ENCODE measurements around the gene HTT-AS.
"Not testable (repeated sequence)": the region's sequence is repeated elsewhere in the genome, so short reads cannot be mapped to it uniquely, and the experiment has no call there.

The HTT-AS gene

GRCh38 chr4:3051141-3051897 is 23.0 kb downstream of the HTT-AS start:
- DNase-seq = not testable (repeated sequence)

GRCh38 chr4:3047464-3048286 is 26.7 kb downstream of the HTT-AS start:
- peak in 31 of 51 donors; percentile 8 to 73 (median 40) for DNase-seq

DNA sequence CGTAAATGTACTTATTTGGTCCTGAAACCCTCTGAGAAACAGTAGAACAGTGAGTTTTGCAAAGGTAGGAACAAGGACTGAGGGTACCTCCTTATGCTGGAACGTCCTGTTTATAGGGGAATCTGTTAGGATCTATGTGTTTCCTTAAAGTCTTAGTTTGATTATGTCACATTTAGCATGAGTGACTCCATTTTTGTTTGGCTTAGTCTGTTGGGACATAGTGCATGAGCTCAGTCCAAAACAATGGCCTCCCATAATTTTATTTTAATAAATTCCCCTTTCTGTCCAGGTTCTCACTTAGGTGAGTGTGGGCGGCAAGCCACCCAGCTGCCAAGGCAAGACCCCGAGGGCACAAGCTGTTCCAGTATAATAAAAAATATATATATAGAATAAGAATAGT is 27.7 kb downstream of the HTT-AS start:
- DNase-seq = no peak

DNA sequence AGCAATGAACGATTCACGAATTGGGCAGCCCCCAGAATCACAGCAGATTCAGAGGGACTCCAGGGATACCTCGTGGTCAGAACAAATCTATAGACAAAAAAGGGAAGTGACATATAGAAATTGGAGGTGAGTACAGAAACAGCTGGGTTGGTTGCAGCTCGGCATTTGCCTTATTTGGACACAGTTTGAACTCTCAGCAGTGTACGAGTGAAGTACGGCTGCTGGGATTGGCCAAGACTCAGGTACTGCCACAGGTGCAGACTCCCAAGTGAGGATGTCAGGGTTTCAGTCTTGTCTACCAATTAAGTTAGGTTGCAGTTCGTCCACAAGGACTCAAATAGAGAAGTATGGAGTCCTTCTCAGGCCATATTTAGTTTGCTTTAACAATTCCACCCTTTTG is 28.2 kb downstream of the HTT-AS start:
- DNase-seq = no peak

GRCh38 chr4:3044870-3045819 is 29.2 kb downstream of the HTT-AS start:
- DNase-seq = peak in 3 of 51 donors; percentile 10 to 40 (median 34)

DNA sequence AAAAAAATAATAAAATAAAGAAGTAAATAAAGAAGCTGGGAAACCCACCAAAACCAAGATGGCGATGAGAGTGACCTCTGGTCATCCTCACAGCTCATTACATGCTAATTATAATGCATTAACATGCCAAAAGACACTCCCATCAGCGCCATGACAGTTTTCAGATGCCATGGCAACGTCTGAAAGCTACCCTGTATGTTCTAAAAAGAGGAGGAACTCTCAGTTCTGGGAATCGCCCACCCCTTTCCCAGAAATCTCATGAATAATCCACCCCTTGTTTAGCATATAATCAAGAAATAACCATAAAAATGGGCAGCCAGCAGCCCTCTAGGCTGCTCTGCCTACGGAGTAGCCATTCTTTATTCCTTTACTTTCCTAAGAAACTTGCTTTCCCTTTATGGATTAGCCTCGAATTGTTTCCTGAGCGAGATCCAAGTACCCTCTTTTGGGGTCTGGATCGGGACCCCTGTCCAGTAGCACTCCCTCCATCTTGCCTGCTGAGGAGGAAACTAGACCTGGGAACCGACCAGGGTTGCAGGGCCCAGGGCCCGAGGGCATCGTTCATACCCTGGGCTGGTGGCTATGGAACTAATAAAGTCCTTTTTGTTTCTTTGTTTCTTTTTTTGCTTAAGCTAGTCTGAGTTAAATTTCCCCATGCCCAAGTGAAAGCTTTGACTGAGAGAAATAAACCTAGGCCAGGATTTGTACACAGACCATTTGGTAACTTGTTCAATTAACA is 30.9 kb downstream of the HTT-AS start:
- DNase-seq = no peak

GRCh38 chr4:3042226-3042625 is 32.1 kb downstream of the HTT-AS start:
- DNase-seq = no peak

GRCh38 chr4:3041192-3042142 is 32.9 kb downstream of the HTT-AS start:
- DNase-seq = peak in 18 of 51 donors; percentile 10 to 56 (median 36)

DNA sequence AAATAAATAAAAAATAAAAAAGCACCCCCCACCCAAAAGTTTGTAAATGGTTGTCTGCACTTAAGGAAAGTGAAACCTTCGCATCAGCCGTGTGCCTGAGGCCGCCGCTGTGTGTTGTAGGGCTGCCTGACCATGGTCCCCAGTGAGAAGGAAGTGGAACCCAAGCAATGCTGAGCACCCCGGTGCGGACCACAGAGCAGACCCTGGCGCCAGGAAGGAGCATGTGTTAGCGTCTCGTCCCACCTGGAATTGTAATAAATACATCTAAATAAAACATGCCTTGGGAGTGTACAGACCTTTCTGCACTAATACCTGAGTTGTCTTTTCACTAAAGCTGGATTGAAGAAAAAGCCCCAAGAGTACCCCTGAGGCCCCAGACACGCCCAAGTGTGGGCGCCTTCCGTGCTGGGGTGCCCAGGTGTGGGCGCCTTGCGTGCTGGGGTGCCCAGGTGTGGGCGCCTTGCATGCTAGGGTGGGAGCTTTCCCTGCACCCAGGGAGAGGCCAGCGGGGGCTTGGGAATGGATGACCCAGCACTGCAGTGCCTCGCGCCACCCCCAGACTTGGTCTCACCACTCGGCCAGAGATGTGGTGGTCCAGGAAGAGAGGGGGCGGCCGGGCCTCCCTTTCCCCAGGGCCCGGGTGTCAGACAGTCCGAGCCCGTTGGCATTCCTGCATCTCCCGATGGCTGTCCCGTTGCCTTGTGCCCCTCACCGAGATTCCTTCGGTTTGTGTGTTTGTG is 33.7 kb downstream of the HTT-AS start:
- no peak for DNase-seq

GRCh38 chr4:3039706-3040366 is 34.5 kb downstream of the HTT-AS start:
- DNase-seq = no peak

DNA sequence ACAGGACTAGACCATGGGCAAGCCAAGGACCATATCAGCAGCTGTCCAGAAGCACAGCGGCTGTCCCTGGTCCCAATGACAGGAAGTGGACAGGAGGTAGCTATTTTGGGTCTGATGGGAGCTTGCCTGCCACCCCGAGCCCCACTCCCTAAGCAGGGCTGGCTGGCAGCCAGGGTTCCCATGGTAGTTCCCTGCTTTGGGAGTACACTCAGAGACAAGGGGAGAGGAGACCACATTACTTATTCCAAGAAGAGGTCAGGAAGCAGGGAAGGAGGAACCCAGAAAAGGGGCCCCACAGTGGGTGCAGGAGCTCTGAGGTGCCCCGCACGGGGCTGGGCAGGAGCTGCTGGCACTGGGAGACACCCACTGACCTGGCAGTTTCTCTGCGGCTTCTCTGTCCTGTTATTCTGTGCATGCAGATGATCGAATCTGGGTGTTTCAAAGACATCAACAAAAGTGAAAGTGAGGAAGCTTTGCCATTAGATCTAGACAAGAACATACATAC is 36.3 kb downstream of the HTT-AS start:
- DNase-seq = peak in 2 of 51 donors; percentile 13 to 18

DNA sequence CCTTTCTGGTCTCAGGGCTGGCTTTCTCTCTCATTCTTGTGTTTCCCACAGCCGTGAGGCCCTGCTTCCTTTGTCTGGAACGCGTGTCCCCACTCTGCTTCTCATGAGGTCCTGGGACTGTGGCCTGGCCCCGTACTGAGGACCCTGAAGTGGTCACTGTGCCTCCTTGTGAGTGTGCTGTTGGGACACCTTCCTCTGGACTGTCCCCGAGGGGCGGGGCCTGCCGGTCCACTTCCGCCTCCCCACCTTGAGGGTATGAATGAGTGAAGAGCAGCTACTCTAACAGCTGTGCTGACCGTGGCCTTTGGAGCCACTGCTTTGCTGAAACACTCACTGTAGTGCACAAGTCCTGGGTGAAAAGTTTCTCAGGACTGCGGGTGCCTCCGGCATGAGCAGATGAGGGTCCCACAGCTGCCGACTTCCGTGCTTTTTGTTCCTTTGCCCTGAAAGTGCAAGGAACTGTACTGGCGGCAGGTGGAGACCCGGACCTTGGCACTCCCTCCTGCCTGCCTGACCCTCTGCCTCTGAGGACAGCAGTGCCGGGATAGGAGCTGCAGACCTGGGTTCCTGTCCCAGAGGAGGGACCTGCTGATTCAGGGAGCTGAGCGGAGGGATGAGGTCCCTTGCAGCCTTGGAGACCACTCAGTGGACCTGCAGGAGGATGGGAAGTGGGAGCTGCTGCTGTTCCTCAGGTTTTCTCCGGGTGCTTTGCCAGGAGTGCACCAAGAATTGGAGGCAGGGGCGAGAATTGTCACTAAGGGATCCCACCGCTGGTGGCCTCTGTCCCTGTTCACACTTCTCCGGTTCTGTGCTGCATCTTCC is 38.0 kb downstream of the HTT-AS start:
- no peak for DNase-seq

DNA sequence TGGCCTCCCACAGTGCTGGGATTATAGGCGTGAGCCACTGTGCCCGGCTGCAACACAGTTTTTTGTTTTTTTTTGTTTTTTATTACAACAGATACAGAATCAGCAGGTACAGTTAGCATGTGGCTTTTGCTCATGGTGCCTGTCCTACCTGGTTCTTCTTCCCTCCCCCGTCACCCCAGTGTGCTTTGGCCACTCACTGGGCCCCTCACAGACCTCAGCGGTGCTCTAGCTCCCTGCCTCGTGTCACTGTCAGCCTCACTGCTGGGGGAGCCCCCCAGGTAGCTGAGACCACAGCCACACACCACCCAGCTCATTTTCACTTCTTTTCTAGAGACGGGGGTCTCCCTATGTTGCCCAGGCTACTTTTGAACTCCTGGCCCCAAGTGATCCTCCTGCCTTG is 38.7 kb downstream of the HTT-AS start:
- DNase-seq = no peak

DNA sequence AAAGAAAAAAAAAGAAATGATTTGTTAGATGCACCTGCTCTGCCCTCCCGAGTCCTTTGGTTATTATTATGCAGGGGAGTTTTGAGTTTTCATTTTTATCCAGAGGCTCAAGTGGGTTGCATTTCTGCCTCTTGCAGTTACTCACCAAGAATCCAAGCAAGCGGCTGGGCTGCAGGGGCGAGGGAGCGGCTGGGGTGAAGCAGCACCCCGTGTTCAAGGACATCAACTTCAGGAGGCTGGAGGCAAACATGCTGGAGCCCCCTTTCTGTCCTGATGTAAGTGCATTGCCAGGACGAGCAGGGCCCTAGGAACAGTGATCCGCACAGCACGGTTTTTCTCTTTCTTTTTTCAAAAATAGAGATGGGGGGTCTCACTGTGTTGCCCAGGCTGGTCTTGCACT is 39.1 kb downstream of the HTT-AS start:
- DNase-seq = no peak

DNA sequence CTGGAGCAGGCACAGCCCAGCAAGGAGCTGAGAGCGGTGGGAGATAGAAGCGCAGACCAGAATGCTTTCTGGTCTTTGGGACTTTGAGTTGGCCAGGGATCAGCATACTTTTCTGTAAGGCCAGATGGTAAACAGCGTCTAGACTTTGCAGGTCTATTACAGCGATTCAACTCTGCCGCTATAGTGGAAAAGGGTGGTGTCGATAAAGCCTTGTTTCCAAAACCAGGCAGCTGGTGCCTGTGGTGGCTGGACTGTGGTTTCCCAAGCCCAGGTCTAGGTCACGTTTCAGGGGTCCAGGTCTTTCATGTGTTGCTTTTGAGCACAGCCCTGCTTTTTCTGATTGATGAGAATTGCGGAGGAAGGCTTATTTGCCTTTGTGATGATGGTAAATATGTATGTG is 40.1 kb downstream of the HTT-AS start:
- no peak for DNase-seq

DNA sequence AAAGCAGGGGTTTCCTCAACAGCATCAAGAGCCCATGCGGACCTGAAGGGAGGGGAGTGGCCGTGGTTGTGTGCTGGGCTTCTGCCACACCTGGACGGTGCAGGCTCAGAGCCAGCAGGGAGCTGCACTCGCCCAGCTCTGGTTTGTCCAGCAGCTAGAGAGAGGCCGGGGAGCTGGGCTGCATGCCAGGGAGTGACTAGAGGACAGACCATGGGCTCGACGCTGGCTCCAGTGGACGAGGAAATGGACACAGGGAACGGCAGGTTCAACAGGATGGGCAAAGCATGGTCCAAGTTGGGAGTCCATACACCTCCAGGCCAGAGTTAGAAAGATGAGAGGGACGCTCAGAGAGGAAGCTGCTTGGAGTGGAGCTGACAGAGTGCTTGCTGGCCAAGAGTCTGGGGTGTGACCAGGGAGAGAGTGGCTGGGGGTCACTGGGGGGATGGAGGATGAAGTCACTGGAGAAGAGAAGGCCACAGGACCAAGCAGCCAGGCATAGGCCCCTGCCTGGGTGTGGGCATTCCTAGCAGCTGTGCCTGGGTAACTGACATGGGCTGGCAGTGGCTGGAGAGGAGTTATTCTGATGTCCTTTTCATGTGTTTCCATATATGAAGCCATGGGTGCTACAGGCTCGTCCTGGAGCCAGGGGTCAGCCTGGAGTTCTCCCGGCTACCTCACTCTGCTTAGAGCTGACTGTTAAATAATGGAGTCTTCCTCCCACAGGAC is 42.8 kb downstream of the HTT-AS start:
- DNase-seq = no peak
